Heart right ventricle (tissue), 16 donors: ENCODE measurements around the gene UPP2. TPM values are rescaled to one million over a fixed set of nuclear protein-coding genes. Genes with fewer than 3 reads are reported as not detected.

Experiments used
- ATAC-seq, 8 donors: fragments of 200-7000 bp; cut with Tn5 transposase; one replicate each; pipeline ENCODE4 v1.9.1; 2020; ENCODE audit warnings: mild to moderate bottlenecking in 8 of 8, moderate library complexity in 8 of 8, moderate number of reproducible peaks in 1 of 8
- DNase-seq, 2 donors: peaks; one replicate each; pipeline ENCODE4 v3.0.0-alpha.2; 2020
- H3K27ac ChIP-seq, 10 donors: fragments of 200-600 bp; sonication (generic) in 2 of 10; one replicate each; pipeline versions ENCODE4 v1.5.0 to v1.8.0; 2020 to 2022; ENCODE audit warnings: mild to moderate bottlenecking in 3 of 10
- H3K27me3 ChIP-seq, 7 donors: fragments of 200-600 bp; one replicate each; pipeline ENCODE4 v1.8.0; 2021 to 2022; ENCODE audit warnings: mild to moderate bottlenecking in 2 of 7
- H3K36me3 ChIP-seq, 9 donors: fragments of 200-600 bp; sonication (generic) in 1 of 9; one replicate each; pipeline versions ENCODE4 v1.5.0 to v1.8.0; 2020 to 2022; ENCODE audit warnings: mild to moderate bottlenecking in 2 of 9
- H3K4me1 ChIP-seq, 9 donors: fragments of 200-600 bp; sonication (generic) in 1 of 9; one replicate each; pipeline versions ENCODE4 v1.5.0 to v1.8.0; 2020 to 2022; ENCODE audit warnings: mild to moderate bottlenecking in 4 of 9
- H3K4me3 ChIP-seq, 10 donors: fragments of 200-600 bp; sonication (generic) in 2 of 10; one replicate each; pipeline versions ENCODE4 v1.5.0 to v1.8.0; 2020 to 2022; ENCODE audit warnings: mild to moderate bottlenecking in 7 of 10, moderate library complexity in 2 of 10
- H3K9me3 ChIP-seq, 11 donors: fragments of 200-600 bp in 10 of 11; sonication (generic) in 2 of 11; one replicate each; pipeline versions ENCODE4 v1.5.0 to v1.8.0; 2013 to 2022; ENCODE audit warnings: mild to moderate bottlenecking in 2 of 11, control low read depth in 1 of 11, moderate library complexity in 1 of 11
- CTCF ChIP-seq, 9 donors: fragments of 200-600 bp; sonication (generic) in 2 of 9; IDR thresholded peaks; one replicate each; pipeline versions ENCODE4 v1.5.0 to v1.8.0; 2021 to 2022; ENCODE audit warnings: antibody characterized with exemption in 9 of 9, mild to moderate bottlenecking in 5 of 9, moderate library complexity in 1 of 9
- WGBS, 2 donors: extraction: QIAGEN DNeasy Blood & Tissue Kit; methylation state at CpG; one replicate each; pipeline ENCODE4 v1.1.7; 2013; ENCODE audit warnings: inconsistent platforms in 1 of 2; 5-methylcytosine and 5-hydroxymethylcytosine counted together
- intact Hi-C, 10 donors: fragments of 100-400 bp; cut with DNase I; formaldehyde crosslinking; loops; one replicate each; pipeline versions ENCODE4 v1.11.1 to v1.14.2; 2022
- polyA plus RNA-seq, 2 donors: library from polyadenylated mRNA; stranded (reverse); fragments of 200-250 nt; gene quantifications; one replicate each; pipeline ENCODE4 v1.2.3, GENCODE V29; 2013
- total RNA-seq, 10 donors: library from RNA; stranded (reverse); fragmentation: NEBNext Ultra II Directional in 3 of 10; extraction: Animal tissue kit (Norgen Biotek cat#: 25700) in 3 of 10; gene quantifications; one replicate each; pipeline versions ENCODE4 v1.2.1 to v1.2.4, GENCODE V29; 2021 to 2023
- donor health status: Arrhythmogenic right ventricular cardiomyopathy.
- donor health status: ischemic (EF 13 %, LVEDD 7.1; RV severe dilation, severe dysfunction).
- donor health status: healthy with polysubstance abuse.
- donor health status: DM: no; HTN: yes; CAD: no.
- donor health status: DM: no; HTN: no; CAD: no.
- donor health status: ischemic (EF 25% LVEDD 6.9; RV normal size, moderate dysfunction).
- donor health status: ischemic (EF 25% LVEDD 5.7; RV mildly dilated, moderate dysfunction).
- donor health status: healthy.
- donor health status: DM: yes; HTN: yes; CAD: no.
- donor health status: Ischemic cardiomyopathy.
- donor health status: ischemic (EF 35%, LVEDD 5.7; RV mildly dilated, moderate dysfunction).
- donor health status: nonischemic (EF 11% LVEDD 7.7; RV severe dilation, severe dysfunction).
- donor health status: DM: yes; HTN: yes; CAD: no.
- donor health status: PGD.
- donor health status: ischemic (EF 29% LVEDD 5.4; RV normal size, mild dysfunction).
- donor health status: nonischemic (EF 23%, LVEDD 6.1; RV moderate dilation, normal function).

Gene UPP2
- total and polyA plus RNA-seq, 12 donors: not detected

- Histone ChIP-seq H3K4me3 (no peak overlapping the region), H3K27ac (no peak overlapping the region), H3K36me3 (no peaks in the 10 kb centered on the region), H3K4me1 (no peaks in the 10 kb centered on the region), H3K9me3 (no peaks in the 10 kb centered on the region), H3K27me3 (peaks cover 0 to 9% (median 0%) of the 10 kb centered on the region in 7 donors)
- DNase-seq: no peak
- intact Hi-C loops: no loop called here
- WGBS, 2 donors: 80 to 81% methylated on average over 8 of the region's 8 CpGs
- TF ChIP-seq CTCF (IDR thresholded peaks at IDR 0.05): no peak
- no peak for ATAC-seq
Measured at GRCh38 chr2:158120664-158121641, 19.3 kb downstream of the UPP2 start.

- Histone ChIP-seq H3K36me3 (no peaks in the 10 kb centered on the region), H3K27me3 (peaks cover 0 to 14% (median 0%) of the 10 kb centered on the region in 7 donors), H3K4me1 (no peaks in the 10 kb centered on the region), H3K9me3 (no peaks in the 10 kb centered on the region), H3K4me3 (no peak overlapping the region), H3K27ac (no peak overlapping the region)
- DNase-seq (no peak), ATAC-seq (no peak)
- intact Hi-C loops: no loop called here
- 60 to 81% methylated on average over 2 of the region's 2 CpGs for WGBS, 2 donors
- no peak for TF ChIP-seq CTCF (IDR thresholded peaks at IDR 0.05)
Measured at GRCh38 chr2:158124896-158125295, 23.2 kb downstream of the UPP2 start.

GRCh38 chr2:158125756-158126498, 24.3 kb downstream of the UPP2 start:
- no peak overlapping the region for H3K4me3 ChIP-seq
- no peak overlapping the region for H3K27ac ChIP-seq
- no peaks in the 10 kb centered on the region for H3K36me3 ChIP-seq
- no peaks in the 10 kb centered on the region for H3K4me1 ChIP-seq
- H3K9me3 ChIP-seq: no peaks in the 10 kb centered on the region
- peaks cover 0 to 14% (median 0%) of the 10 kb centered on the region in 7 donors for H3K27me3 ChIP-seq
- intact Hi-C loops: no loop called here
- 70 to 83% methylated on average over 5 of the region's 5 CpGs for WGBS, 2 donors
- ATAC-seq (no peak), DNase-seq (no peak)
- no peak for TF ChIP-seq CTCF (IDR thresholded peaks at IDR 0.05)

GRCh38 chr2:158127380-158127804, 25.7 kb downstream of the UPP2 start:
- TF ChIP-seq CTCF (IDR thresholded peaks at IDR 0.05): no peak
- no peaks in the 10 kb centered on the region for H3K4me1 ChIP-seq
- ATAC-seq (no peak), DNase-seq (no peak)
- 63 to 70% methylated on average over 1 of the region's 1 CpG for WGBS, 2 donors
- H3K9me3 ChIP-seq: no peaks in the 10 kb centered on the region
- peaks cover 0 to 14% (median 0%) of the 10 kb centered on the region in 7 donors for H3K27me3 ChIP-seq
- H3K36me3 ChIP-seq: no peaks in the 10 kb centered on the region
- H3K27ac ChIP-seq: no peak overlapping the region
- intact Hi-C loops: no loop called here
- H3K4me3 ChIP-seq: no peak overlapping the region
